ENCODE results near the gene ANTXRL.
"Not testable (repeated sequence)": the region's sequence is repeated elsewhere in the genome, so short reads cannot be mapped to it uniquely, and the experiment has no call there.

ANTXRL gene

GRCh38 chr10:46310851-46311250 is 24.1 kb downstream of the ANTXRL start:
- DNase-seq (ENCODE audit: low read depth) = no peak
- no peak for TF ChIP-seq CTCF (IDR thresholded peaks at IDR 0.05; ENCODE audit: low read depth, low read length, missing control alignments)
- in situ Hi-C loops (cut with HindIII; ENCODE audit: low sequenced_read_pairs) = no loop called here
- H3K4me3 ChIP-seq (ENCODE audit: low read depth, low read length) = no peak overlapping the region

GRCh38 chr10:46311501-46311951 is 24.7 kb downstream of the ANTXRL start:
- in situ Hi-C loops (cut with HindIII; ENCODE audit: low sequenced_read_pairs) = no loop called here
- no peak for TF ChIP-seq CTCF (IDR thresholded peaks at IDR 0.05; ENCODE audit: low read depth, low read length, missing control alignments)
- no peak overlapping the region for H3K4me3 ChIP-seq (ENCODE audit: low read depth, low read length)
- no peak for DNase-seq (ENCODE audit: low read depth)

GRCh38 chr10:46311961-46312431 is 25.2 kb downstream of the ANTXRL start:
- DNase-seq (ENCODE audit: low read depth); in situ Hi-C loops (cut with HindIII; ENCODE audit: low sequenced_read_pairs); H3K4me3 ChIP-seq (ENCODE audit: low read depth, low read length): not testable (repeated sequence)

- no peak for DNase-seq (ENCODE audit: low read depth)
- no peak overlapping the region for H3K4me3 ChIP-seq (ENCODE audit: low read depth, low read length)
- in situ Hi-C loops (cut with HindIII; ENCODE audit: low sequenced_read_pairs) = no loop called here
- TF ChIP-seq CTCF (IDR thresholded peaks at IDR 0.05; ENCODE audit: low read depth, low read length, missing control alignments) = no peak
These were observed 26.2 kb downstream of the ANTXRL start for GRCh38 chr10:46312953-46313352.

- in situ Hi-C loops (cut with HindIII; ENCODE audit: low sequenced_read_pairs) = no loop called here
- H3K4me3 ChIP-seq (ENCODE audit: low read depth, low read length) = no peak overlapping the region
- no peak for TF ChIP-seq CTCF (IDR thresholded peaks at IDR 0.05; ENCODE audit: low read depth, low read length, missing control alignments)
- DNase-seq (ENCODE audit: low read depth) = no peak
These were observed 27.3 kb downstream of the ANTXRL start for GRCh38 chr10:46314071-46314470.

- in situ Hi-C loops (cut with HindIII; ENCODE audit: low sequenced_read_pairs) = not testable (repeated sequence)
These were observed 28.5 kb downstream of the ANTXRL start for GRCh38 chr10:46315071-46315860.

GRCh38 chr10:46317370-46317769 is 30.6 kb downstream of the ANTXRL start:
- H3K4me3 ChIP-seq (ENCODE audit: low read depth, low read length) = no peak overlapping the region
- no peak for DNase-seq (ENCODE audit: low read depth)
- TF ChIP-seq CTCF (IDR thresholded peaks at IDR 0.05; ENCODE audit: low read depth, low read length, missing control alignments) = no peak
- in situ Hi-C loops (cut with HindIII; ENCODE audit: low sequenced_read_pairs) = no loop called here

More at GRCh38 chr10:46315071-46315860, 28.5 kb downstream of the ANTXRL start:
- H3K4me3 ChIP-seq (ENCODE audit: low read depth, low read length); DNase-seq (ENCODE audit: low read depth): not testable (repeated sequence)
